ENCODE results near the gene GPRC5B.

The GPRC5B gene

GRCh38 chr16:19868421-19868820 is 16.2 kb downstream of the GPRC5B start:
- DNase-seq, result no peak

DNA sequence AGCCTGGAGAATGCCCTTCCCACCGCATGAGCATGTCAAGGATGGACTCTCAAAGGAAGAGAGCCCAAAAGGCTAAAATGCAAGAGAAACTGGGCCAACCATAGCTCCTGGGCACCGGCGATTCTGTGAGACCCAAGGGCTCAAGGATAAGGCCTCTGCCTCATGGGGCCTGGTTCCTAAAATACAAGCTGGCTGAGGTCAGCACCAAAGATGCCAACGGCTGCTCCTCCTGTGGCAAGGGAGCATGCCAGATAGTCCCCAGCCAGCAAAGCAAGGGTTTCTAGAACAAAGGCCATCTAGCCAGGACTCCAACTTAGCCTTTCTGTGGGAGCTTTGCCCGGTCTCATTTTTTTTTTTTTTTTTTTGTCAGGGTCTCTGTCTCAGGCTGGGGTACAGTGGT is 20.1 kb downstream of the GPRC5B start:
- no peak for DNase-seq

- no peak for DNase-seq
Measured at GRCh38 chr16:19863990-19864389, 20.7 kb downstream of the GPRC5B start.

GRCh38 chr16:19861811-19862327 is 22.8 kb downstream of the GPRC5B start:
- DNase-seq, result no peak

DNA sequence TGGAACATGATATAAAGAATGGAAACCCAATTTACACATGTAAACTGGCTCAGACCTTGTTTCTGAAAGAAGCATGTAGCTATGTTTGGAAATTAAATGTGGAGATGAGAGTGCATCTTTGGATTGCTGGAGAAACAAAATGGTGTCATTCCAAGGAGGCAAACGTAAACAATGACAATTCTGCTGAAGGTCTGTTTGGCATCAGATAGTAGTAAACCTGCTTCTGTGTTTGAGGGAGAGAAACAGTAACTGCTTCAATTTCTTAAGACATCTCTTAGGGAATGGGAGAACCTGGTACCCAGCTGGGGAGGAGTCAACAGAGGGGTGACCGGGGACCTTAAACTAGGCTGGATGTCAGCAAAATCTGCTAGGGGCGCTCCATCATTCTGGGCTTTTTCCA is 23.5 kb downstream of the GPRC5B start:
- no peak for DNase-seq

DNA sequence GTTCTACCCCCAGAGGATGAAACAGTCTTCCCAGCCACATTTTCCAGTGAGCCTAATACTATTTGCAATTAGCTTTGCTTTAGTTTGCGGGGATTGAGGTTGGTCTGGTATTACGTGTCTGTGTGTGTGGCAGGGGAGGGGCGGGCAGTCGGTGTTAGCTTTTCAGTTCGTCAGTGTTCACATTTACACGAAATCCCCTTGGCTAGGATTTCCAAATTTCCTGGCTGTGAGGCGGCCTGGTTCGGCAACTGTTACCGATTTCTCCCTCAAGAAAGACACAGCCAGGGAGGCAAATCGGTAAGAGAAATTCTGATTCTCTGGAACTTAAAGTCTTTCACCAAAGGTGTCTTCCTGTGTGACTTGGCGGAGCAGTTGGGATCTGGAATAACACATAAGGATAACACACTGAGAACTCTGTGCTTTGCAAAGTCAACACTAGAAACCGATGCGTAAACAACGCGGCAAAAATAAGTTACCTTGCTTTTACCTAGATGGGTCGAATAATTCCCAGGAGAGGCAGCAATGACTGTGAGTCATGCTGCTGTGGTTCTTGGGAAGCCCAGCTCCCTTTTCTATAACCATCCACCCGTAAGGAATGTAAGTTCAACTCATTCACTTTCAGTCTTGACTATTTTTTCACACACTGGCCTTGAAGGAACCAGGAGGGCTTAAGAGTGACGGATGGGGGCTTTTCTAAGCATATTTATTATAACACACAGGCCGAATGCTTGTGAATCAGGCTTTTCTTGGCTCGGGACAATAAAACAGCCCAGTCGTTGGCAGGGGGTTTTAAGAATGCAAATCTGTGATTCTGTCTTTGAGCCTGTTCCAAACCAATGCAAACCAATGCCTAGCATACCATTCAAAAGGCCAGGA is 24.2 kb downstream of the GPRC5B start:
- DNase-seq, result no peak

- no peak for DNase-seq
Measured at GRCh38 chr16:19859603-19860002, 25.0 kb downstream of the GPRC5B start.

- no peak for DNase-seq
Measured at GRCh38 chr16:19859166-19859565, 25.5 kb downstream of the GPRC5B start.

DNA sequence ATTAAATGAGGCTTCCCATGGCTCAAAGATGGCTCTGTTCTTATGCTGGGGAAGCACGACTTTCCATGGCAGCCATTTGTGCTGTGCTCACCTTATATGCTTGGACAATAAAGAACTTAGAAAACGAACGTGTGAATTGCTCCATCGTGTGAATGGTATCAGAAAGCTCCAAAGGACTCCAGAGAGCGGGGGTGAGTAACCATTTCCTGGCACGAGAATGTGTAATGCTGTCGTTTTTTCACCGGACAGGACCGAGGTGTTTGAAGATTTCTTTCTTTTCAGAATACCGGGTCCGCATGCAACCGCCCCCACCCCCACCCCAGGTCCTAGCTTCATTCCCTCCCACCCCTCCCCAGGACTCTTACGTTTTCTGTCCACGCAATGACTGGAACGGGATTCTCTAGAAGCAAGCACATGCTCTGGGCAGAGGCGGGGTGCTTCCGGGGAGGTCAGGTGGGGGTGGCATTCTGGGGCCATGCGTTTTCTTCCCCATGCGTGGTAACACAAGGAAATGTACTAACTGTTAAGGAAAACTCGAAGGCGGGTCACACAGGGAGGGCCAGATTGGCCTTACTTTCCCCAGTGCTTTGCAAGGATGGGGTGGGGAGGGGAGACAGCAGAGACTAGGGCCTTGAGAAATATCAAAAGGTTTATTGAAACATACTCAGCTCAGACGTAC is 26.2 kb downstream of the GPRC5B start:
- DNase-seq, result no peak

DNA sequence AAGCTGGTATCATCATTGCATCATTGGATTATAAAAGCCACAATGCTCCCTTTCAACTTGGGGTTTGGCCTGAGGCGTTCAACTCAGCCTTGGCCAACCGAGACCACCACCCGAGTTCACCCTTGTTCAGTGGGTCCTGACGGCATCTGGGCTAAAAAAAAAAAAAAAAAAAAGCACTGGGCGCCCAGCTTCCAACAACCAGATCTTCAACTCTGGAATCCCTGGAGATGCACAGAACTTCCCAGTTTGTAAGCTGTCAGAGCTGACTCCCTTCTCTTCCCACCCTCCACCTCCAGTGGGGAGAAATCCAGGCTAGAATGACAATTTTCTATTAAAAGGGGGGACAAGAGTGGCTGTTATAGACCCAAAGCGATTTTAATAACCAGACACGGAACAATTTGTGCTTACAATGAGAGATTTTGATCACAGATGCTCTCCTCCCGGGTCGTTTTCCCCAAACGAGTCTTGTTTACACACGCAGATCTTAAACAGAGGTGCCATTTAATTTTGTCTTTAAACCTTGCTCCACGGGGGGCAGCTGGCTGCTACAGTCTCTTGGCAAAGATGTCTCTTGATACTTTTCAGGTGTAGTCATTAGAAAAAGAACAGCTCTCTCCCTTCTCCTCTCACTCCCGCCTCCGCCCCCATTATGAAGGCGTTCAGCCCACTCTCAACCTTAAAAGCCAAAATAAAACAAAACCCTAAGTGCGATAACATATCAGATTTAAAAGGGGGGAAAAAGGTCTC is 26.9 kb downstream of the GPRC5B start:
- no peak for DNase-seq

DNA sequence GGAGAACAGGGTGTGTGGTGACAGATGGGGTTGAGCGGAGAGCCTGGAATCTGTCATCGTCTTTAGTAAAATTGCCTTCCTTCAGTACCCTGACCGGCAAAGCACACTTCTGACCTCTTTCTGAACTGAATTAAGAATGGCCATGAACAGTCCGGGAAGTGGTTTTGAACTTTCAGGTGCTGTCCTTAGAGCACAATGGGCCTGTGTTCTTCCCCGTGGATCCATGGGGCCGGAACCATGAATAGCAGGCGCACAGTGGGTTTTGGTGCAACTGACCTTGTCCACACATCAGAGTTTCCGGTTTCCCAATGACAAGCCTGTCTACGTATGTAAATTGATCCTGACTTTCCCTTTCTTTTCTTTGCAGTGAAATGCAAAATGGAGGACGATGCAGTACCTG is 28.5 kb downstream of the GPRC5B start:
- no peak for DNase-seq

- DNase-seq, result no peak
Measured at GRCh38 chr16:19854543-19854876, 30.1 kb downstream of the GPRC5B start.

GRCh38 chr16:19853742-19854542 is 30.7 kb downstream of the GPRC5B start:
- no peak for DNase-seq

DNA sequence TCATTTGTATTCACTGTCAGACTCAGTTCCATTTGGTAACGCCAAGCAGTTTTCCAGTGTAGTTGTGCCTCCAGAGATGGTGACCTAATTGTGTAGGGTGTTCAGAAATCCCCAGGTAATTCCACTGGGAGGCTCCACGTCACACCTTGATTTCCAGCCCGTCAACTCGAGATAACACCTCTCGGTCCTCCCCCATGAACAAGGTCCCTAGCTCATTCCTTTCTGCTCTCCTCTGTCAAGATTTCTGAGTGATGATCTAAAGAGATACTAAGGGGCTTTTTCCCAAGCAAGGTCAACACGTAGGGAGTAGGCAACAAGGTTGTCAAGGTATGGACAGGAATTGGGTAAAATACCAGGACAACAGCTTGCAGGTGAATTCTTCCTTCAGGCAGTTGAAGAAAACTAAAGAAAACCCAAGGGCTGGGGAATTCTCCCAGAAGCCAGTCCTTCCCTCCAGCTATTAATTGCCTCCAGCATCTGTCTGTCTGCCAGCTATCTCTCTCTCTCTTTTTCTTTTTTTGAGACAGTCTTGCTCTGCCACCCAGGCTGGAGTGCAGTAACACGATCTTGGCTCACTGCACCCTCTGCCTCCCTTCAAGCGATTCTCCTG is 31.4 kb downstream of the GPRC5B start:
- DNase-seq, result no peak

DNA sequence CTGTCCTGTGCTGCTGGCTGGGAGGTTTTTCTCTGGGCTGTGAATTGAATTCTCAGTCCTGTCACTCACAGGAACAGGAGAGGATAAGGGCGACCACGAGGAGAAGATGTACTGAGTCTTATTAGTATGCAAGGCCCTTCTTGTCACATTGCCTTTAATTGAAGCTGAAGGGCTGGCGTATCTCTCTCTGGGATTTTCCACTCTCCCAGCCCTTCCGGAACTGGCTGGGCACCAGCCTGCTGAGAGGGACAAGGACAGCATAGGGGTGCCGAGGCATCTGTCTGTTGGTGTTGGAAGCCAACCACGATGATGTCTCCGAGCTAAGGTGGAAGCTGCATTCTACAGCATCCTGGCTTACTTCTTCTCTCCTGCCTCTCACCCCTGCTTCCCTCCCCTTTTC is 33.2 kb downstream of the GPRC5B start:
- no peak for DNase-seq

- no peak for DNase-seq
Measured at GRCh38 chr16:19850131-19850817, 34.4 kb downstream of the GPRC5B start.

GRCh38 chr16:19848756-19849155 is 35.9 kb downstream of the GPRC5B start:
- DNase-seq, result no peak

DNA sequence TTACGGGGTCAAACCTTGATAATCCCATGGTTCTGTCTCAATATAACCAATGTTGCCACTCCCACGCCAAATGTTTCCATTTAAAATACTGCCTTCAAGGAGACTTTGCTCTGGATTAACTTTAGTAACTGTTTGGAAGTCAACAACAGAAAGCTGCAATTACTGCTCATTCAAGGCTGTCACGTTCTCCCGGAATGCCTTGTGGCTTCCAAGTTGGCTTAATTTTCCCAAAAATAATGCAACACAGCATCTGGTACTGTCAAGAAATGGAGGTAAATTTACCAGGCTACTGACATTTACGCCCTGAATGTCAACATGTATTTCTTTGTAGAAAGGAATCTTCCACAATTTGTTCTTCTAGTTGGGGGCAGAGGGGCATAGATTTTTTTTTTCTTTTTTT is 38.2 kb downstream of the GPRC5B start:
- DNase-seq, result no peak

GRCh38 chr16:19844945-19845641 is 39.6 kb downstream of the GPRC5B start:
- DNase-seq, result no peak

- DNase-seq, result no peak
Measured at GRCh38 chr16:19843371-19843770, 41.3 kb downstream of the GPRC5B start.

Measured in activated gamma-delta T cell treated with Interleukin-2 at 50 U/mL for 16 hours (primary cell).